ENCODE data around the gene RAB9A. TPM values are rescaled to one million over a fixed set of nuclear protein-coding genes. Genes with fewer than 3 reads are reported as not detected.

Gene RAB9A
- total and polyA plus RNA-seq, 2 of the 8 experiments (the other 6 are each of a cell fraction or from before 2014, with no cell fraction given), result 21.8 to 34.0 TPM

DNA sequence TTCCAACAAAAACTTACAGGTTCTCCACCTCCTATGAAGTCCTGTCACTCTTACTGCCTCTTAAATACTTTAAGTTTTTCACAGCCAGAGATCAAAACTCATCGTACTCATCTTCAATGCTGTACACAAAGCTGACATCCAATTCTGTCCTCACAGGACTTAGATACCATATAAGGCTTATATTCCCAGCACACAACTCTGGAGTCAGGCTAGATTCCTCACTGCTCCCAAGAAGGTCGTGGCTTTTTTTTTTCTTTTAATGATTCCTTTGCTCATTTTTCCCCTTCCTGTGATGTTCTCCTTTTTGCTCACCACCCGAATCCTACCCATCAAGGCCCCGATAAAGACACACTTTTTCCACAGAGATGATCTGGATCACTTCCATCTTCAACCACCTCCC is 44.6 kb downstream of the RAB9A start (continued):
- TF ChIP-seq ASH2L (IDR thresholded peaks at IDR 0.05; ENCODE audit: low read length) (no peak), CEBPB (IDR thresholded peaks at IDR 0.05; ENCODE audit: low read depth, low read length) (no peak), TAF1 (IDR thresholded peaks at IDR 0.05; ENCODE audit: low read depth, low read length) (no peak), RNF2 (IDR thresholded peaks at IDR 0.05; ENCODE audit: borderline replicate concordance, low read depth, low read length, missing control alignments, poor library complexity, severe bottlenecking) (no peak)

Data from H1 (cell line).